Glomerular endothelial cell (primary cell): ENCODE results near the gene KIRREL3. TPM values are rescaled to one million over a fixed set of nuclear protein-coding genes. Genes with fewer than 3 reads are reported as not detected.

Experiments
- DNase-seq: peaks from one replicate; pipeline ENCODE4 v3.0.0-alpha.2; 2011; ENCODE audit warnings: low read depth, low spot score; ENCODE audit errors: extremely low read depth
- total RNA-seq: library from RNA; depleted of rRNA; stranded (reverse); fragments of >200 nt; gene quantifications from 2 replicates; pipeline ENCODE4 v1.2.3, GENCODE V29; 2015

KIRREL3 gene
- total RNA-seq, 1 donor from 2014 or later, result 0.93 TPM

GRCh38 chr11:126687477-126687876, 313.1 kb downstream of the KIRREL3 start:
- no peak for DNase-seq

DNA sequence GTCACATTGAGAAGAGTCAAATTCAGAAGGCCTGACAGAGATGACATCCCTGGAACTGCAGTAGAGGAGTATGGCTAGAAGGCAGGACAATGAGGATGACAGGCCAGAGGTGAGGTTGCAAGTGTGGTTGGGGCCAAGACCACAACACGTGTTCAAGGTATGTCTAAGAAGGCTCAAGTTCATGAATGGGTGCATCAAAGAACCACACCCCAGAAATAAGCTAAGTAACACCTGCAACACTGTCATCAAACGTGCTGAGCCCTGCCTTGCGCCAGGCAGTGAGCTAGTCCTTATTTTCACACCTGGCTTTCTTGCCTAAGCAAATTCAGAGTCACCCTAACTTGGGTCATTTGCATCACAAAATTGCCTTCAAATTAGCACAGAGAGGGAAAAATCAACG, 313.6 kb downstream of the KIRREL3 start:
- no peak for DNase-seq

DNA sequence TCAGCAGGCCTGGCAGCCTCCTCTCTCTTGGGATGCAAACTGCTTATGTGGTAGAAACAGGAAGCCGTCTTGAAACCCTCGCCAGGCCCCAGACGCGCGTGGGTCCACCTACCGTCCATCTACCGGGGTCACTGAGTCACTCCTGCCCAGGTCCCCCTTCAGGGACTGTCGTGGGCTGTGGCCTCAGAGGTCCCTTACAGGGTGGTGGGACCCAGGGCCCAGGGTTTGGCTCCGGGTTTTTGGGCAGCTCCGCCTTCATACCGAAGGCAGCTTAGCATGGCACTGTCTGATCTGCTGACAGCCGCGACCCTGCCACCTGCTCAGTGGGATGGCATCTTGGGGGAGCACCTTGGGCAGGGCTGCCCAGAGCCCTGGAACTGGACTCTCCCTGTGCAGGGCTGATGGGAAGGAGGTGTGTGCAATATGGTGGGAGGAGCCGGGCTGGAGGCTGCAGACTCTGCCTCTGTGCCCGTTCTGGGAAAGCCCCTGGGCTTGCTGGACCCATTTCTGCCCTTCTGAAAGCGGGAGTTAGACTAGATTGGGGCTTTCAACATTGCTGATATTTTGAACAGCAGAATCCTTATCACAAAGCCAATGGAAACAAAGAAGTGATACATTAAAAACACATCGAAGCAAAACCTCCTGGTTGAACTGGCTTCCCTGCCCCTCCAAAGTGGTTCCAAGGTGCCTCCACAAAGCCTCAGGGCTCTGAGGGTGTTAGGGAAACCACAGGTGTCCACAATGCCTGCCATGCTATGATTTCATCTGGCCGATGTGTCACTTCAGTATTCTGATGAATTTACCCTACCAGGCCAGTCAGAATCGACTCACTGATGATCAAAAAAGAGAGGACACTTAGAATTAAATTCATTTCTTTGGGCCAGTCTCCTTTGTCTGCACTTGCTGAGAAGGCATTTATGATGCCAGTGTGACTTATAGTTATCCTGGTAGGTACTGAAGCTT, 316.5 kb downstream of the KIRREL3 start:
- no peak for DNase-seq

- no peak for DNase-seq
Measured at GRCh38 chr11:126682590-126682989, 318.0 kb downstream of the KIRREL3 start.

DNA sequence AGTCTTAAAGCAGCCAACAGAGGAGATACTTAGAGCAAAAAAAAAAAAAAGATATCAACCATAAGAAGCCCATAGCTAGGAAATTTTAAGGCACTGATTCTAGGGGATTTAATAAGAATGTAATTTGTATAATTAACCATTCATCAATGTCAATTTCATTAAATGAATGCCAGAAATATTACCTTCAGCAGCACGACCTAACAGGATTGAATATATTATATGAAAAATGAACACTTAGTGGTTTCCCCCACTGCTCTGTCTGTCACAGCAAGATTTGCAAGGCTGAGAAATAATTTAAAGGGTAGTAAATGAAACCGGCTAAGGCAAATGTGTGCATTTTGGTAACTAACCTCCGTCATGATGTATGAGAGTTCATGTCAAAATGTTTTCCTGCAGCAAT, 319.9 kb downstream of the KIRREL3 start:
- DNase-seq, result no peak

DNA sequence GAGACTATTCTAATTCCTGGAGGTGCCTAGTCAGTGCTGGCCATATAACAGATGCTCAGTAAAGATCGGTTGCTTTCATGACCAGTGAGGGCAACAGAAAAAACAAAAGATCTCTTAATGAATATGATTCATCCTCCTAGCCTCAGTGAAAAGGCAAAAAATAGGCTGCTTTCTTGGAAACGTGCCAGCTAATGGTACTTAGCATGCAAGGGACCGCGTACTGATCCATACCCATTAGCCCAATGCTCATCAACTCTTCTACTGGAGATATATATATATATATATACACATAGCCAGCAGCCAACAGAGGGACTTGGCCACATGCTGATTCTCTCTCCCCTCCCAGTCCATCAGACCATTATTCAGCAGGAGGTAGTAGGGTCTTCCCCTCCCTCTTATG, 320.4 kb downstream of the KIRREL3 start:
- no peak for DNase-seq

DNA sequence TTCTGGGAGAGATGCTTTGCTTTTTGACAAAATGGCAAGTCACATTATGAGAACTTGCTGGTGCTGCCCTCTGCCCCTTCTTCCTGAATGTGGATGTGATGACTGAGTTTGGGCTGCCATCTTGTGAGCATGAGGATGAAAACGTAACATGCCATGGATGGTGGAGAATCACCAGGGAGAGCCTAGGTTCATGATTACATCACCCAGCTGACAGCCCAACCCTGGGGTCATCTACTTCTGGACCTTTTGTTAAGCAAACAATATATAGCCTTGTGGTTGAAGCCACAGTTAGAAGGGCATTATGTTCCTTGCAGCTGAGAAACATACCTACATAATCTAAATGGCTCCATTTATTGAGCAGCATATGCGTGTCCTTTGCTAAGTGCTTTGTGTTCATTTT, 321.5 kb downstream of the KIRREL3 start:
- DNase-seq, result no peak

DNA sequence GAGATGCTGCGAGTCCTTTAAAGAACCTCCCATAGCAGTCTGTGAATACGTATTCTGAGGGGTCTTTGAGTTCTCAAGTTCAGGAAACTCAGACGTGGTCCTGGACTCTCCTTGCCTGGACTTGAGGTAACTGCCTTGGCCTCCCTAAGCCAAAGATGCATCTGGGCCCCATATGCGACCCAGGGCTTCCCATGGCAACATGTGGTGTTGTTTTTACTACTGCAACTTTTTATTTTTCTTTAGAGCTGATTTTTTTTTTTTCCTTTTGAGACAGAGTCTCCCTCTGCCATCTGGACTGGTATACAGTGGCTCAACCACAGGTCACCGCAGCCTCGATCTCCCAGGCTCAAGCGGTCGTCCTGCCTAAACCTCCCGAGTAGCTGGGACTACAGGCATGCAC, 324.0 kb downstream of the KIRREL3 start:
- DNase-seq, result no peak

DNA sequence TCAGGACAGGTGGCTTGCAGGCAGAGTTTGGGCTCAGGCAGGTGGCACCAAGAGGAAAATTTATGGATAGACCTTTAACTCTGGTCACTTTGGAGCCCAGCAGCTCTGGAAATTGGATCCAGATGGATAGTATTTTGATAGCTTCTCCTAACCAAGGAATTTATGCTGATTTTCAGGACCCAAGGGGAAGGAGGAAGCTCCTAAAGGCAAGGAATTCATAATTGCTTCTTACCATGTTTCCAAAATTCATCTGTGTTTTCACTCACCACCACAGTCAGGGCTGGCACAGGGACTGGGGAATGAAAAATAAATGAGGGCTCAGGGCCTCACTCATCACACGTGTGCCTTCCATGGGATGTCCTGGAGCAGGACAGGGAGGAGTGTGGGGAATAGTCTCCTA, 327.3 kb downstream of the KIRREL3 start:
- DNase-seq, result no peak

DNA sequence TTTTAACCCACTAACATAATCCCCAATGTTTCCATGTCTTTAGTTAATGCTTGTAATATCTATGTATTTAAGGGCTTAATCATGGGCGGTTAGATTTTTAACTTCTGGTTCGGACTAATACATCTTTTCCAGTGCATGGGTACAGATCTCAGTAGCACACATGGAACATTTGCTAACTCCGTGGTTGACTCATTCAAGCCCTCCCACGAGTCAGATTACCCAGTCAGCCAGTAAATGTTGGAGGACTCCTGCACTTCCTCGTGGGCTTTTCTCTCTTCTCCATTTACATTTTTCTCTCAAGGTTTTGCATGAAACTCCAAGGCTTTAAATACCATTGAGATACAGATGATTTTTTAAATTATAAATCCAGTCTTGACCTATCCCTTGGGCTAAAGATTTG, 331.2 kb downstream of the KIRREL3 start:
- DNase-seq, result no peak

- no peak for DNase-seq
Measured at GRCh38 chr11:126664643-126665042, 335.9 kb downstream of the KIRREL3 start.

GRCh38 chr11:126663749-126664592, 336.6 kb downstream of the KIRREL3 start:
- DNase-seq, result no peak

GRCh38 chr11:126662035-126662790, 338.4 kb downstream of the KIRREL3 start:
- DNase-seq, result no peak

DNA sequence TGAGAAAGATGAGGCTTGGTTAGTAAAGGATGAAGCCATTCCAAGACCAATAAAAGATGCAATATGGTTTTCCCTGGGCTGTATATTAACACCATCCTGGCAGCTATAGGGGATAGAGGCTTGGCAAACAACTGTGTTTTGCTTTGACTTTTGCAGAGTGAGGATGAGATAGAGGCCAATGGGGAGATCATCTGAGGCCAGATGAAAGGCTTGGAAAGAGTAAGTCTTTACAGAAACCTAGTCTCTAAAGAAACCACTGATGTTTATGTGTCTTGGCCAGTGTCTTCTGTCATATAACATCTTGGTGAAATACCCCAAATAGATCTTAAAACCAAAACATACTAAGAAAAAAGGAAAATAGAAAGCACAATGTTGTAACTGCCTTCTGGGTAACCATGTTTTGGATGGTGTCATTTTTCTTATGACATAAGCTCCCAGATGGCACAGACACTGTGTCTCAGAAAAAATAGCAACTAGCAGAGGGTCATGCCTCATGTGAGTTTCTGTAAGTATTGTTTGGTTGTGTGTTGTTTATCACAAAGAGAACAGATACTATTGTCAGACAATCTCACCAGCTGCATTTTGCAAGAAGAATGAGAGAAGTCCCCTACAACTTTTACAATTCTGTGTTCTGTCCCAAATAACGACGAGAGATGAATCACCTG, 339.7 kb downstream of the KIRREL3 start:
- DNase-seq, result no peak

DNA sequence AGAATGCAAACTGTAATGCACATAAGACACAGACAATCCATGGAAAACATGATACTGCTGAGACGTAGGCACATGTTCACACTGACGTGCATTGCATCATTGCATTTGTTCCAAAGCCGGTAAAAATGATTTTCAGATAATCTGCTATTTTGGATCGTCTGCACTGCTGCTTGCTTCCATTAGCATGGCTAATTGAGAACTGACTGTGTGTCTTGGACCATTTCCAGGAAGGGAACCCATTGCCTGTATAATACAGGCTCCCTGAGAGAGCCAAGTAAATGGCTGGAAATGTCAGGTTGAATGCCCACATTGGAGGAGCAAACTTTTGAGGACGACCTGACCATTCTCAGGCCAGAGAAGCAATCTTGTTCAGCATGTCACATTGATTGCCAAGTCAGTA, 340.2 kb downstream of the KIRREL3 start:
- DNase-seq, result no peak

DNA sequence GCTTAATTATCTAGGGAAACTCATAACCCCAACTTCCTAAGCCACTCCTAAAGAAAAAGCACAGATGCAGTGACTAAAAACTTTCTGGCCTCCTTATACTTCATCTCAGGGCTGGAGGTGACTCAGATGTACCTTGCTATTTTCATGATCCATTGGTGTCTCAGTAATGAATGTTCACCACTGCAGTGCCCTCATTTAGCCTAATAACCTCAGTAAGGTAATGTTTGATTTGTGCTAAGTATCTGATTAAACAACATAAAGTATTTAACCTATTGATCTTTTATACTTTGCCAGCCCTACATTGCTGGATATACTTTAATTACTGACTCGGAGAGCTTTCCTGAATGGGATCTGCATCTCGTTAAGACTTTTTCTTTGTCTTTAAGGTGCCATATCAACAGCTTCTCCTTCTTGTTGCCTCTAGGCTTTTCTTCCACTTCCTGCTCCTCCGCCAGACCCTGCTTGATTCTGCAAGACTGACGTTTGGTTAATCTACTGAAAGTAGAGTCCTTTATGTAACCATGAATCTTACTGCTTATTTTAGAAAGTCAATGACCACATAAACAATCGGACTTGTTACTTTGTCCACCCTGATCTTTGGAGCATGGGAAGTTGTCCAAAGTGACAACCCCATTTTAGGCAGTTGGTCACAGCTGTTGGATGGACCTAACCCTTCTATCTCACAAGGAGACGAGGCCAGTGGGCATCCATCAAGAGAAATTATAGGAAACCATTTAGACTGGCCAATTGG, 342.1 kb downstream of the KIRREL3 start:
- no peak for DNase-seq

DNA sequence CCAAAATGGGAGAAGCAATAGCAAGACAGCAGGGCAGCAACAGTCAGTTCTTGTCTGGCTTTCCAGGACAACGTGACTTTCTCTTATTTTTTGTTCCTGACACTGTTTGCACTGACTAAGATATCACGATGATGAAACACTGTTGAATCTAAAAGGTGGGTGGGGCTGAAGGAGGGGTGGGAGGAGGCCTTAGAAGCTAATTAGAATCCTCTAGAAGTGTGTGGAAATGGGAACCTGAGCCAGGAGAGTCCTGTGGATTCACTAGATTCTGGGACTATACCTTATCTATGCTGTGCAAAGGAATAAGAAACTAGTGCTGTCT, 344.8 kb downstream of the KIRREL3 start:
- DNase-seq, result no peak

- DNase-seq, result no peak
Measured at GRCh38 chr11:126654886-126655806, 345.4 kb downstream of the KIRREL3 start.

- no peak for DNase-seq
Measured at GRCh38 chr11:126653040-126653439, 347.5 kb downstream of the KIRREL3 start.
